HG03097 (cell line): ENCODE data around the gene GALNT1.

Experiments
- ATAC-seq: cut with Tn5 transposase; IDR thresholded peaks from one replicate; pipeline ENCODE4 v1.9.1; 2021; ENCODE audit not compliant: unreplicated experiment, low FRiP score

The GALNT1 gene

DNA sequence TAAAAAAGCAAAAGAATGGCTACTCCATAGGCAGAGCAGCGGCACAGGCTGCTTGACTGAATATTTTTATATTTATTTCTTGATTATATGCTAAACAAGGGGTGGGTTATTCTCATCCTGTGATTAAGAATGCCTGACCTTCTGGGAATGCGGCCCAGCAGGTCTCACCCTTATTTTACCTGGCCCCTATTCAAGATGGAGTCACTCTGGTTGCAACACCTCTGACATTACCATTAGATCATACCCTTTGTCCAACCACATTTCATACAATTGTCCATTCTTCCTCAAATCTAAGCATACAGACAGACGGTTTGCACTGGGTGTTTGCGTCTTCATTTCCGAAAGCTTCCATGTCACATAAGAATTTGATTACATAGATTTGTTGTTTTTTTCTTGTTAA, 168.2 kb downstream of the GALNT1 start:
- no peak for ATAC-seq

DNA sequence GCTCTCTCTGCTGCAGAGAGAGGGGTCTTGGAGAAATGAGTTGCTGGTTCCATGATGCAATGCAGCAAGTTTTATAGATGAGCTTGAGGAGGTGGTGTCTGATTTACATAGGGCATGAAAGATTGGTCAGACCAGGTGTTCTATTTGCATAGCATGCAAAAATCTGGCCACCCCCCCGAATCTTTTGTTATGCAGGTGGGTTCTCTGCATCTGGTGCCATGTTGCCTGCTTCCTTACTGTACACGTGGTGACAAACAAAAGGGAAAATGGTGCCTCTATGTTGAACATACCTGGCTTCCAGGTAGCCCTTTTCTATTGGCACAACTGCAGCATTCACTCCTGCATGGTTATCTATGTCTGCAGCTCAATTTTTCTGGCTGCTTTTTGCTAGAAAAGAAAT, 169.4 kb downstream of the GALNT1 start:
- ATAC-seq = no peak

DNA sequence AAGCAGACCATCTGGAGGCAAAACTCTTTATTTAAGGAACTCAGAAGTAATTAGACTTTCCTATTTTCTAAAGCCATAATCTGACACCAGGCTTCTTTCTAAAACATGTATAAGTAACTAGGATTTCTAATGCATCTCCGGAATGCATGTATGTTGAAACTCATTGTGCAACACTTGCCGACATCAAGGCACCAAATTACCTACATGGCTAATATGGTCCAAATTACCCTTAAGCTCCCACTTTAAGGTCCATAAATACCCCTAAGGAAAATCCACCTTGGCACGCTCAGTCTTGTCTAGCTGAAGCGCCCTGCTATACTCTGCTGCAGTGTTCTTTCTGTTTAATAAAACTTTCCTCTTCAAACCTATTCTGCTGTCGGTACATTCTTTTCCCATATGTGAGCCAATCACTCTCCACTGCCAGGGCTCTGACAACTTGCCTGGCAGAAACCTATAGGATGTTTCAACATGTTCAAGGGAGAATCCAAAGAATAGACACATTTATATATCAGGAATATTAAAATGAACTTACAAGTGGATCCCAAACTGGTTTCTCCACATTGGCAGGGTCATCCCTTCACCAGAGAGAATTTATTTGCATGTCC, 171.9 kb downstream of the GALNT1 start:
- ATAC-seq = no peak

GRCh38 chr18:35754464-35754863, 172.9 kb downstream of the GALNT1 start:
- no peak for ATAC-seq

DNA sequence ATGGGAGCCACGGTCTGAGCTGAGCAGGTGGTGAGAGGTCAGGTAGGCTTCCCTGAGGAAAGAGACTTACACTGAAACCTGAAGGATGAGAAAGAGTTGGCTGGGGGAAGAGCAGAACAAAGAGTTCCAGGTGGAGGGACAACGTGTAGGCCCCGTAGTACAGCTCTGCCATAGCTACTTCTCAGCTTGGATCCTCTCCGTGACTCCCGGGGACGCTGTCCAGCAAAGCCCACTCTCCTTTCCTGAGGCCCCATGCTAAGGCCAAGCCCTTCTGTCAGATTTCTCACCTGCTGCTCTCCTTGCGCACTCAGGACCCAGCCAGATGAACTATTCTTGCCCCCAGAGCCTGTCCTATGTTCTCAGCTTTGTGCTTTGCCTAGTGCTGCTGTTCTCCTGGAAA, 173.8 kb downstream of the GALNT1 start:
- no peak for ATAC-seq

GRCh38 chr18:35756506-35757117, 175.1 kb downstream of the GALNT1 start:
- ATAC-seq = no peak
